Pancreas (tissue), 10 donors: ENCODE measurements around the gene ZFP64. TPM values are rescaled to one million over a fixed set of nuclear protein-coding genes. Genes with fewer than 3 reads are reported as not detected.

Source experiments
- ATAC-seq, 4 donors: fragments of 200-7000 bp; cut with Tn5 transposase; one replicate each; pipeline versions ENCODE4 v1.8.0 to v1.9.1; 2020; ENCODE audit warnings: mild to moderate bottlenecking in 4 of 4, moderate library complexity in 4 of 4
- DNase-seq, 6 donors: peaks; one replicate each; pipeline ENCODE4 v3.0.0-alpha.2; 2020
- FAIRE-seq: peaks from 2 replicates; lab custom pipeline; 2012; peaks lifted over from hg19 to GRCh38; lab: Jason Lieb, UNC
- H3K27ac ChIP-seq, 4 donors: fragments of 200-600 bp; sonication (generic); 1 replicate in 3 of 4; 2 replicates in 1 of 4; pipeline versions ENCODE4 v1.5.0 to v1.8.0; 2020
- H3K27me3 ChIP-seq, 4 donors: fragments of 200-600 bp; one replicate each; pipeline ENCODE4 v1.8.0; 2021
- H3K36me3 ChIP-seq, 3 donors: fragments of 200-600 bp; sonication (generic) in 1 of 3; one replicate each; pipeline versions ENCODE4 v1.5.0 to v1.8.0; 2020 to 2021
- H3K4me1 ChIP-seq, 3 donors: fragments of 200-600 bp; one replicate each; pipeline ENCODE4 v1.8.0; 2021
- H3K4me3 ChIP-seq, 4 donors: fragments of 200-600 bp; sonication (generic) in 2 of 4; one replicate each; pipeline versions ENCODE4 v1.5.0 to v1.8.0; 2020 to 2021
- H3K9me3 ChIP-seq, 4 donors: fragments of 200-600 bp; one replicate each; pipeline ENCODE4 v1.8.0; 2021
- CTCF ChIP-seq, 4 donors: fragments of 200-600 bp; sonication (generic) in 3 of 4; IDR thresholded peaks; one replicate each; pipeline versions ENCODE4 v1.5.0 to v1.8.0; 2021; ENCODE audit warnings: antibody characterized with exemption in 4 of 4
- WGBS, 2 donors: extraction: QIAGEN DNeasy Blood & Tissue Kit; methylation state at CpG; one replicate each; pipeline ENCODE4 v1.1.7; 2013; 5-methylcytosine and 5-hydroxymethylcytosine counted together
- intact Hi-C, 3 donors: fragments of 100-400 bp; cut with DNase I; formaldehyde crosslinking; loops; one replicate each; pipeline versions ENCODE4 v1.11.1 to v1.14.2; 2022
- polyA plus RNA-seq, 2 donors: library from polyadenylated mRNA; stranded (reverse); fragments of 200-250 nt; gene quantifications; one replicate each; pipeline ENCODE4 v1.2.3, GENCODE V29; 2013
- total RNA-seq, 6 donors: library from RNA; stranded (reverse); fragmentation: NEBNext Ultra II Directional in 4 of 6; extraction: Animal tissue kit (Norgen Biotek cat#: 25700) in 4 of 6; gene quantifications; one replicate each; pipeline versions ENCODE4 v1.2.1 to v1.2.4, GENCODE V29; 2021 to 2023
- donor health status: healthy with polysubstance abuse.
- donor health status: DM: no; HTN: no; CAD: no; lungs with moderate emphysema.
- donor health status: DM: no; HTN: no; CAD: no.
- donor health status: control.
- donor health status: control.
- donor health status: Bipolar disorder and iron deficiency.
- donor health status: DM: yes; HTN: yes; CAD: no.
- donor health status: DM: no; HTN: no; CAD: no.
- donor health status: DM: no; HTN: no; CAD: no.
- donor health status: DM: yes; HTN: yes; CAD: no.

The ZFP64 gene
- total and polyA plus RNA-seq, 8 donors, result 3.2 to 9.6 (median 4.9) TPM

GRCh38 chr20:52103913-52104545 lies 87.5 kb downstream of the ZFP64 start:
- no peak for TF ChIP-seq CTCF (IDR thresholded peaks at IDR 0.05)
- DNase-seq (no peak), FAIRE-seq (no peak), ATAC-seq (no peak)
- H3K4me1 ChIP-seq, result peaks cover 0 to 4% (median 0%) of the 10 kb centered on the region in 3 donors
- H3K4me3 ChIP-seq, result peak overlapping the region in 2 of 4 donors; percentile 26 to 49
- H3K27ac ChIP-seq, result no peak overlapping the region
- WGBS, 2 donors, result 15 to 16% methylated on average over 32 to 33 of the region's 33 CpGs
- intact Hi-C loops, result no loop called here
- no peaks in the 10 kb centered on the region for H3K9me3 ChIP-seq
- H3K36me3 ChIP-seq, result no peaks in the 10 kb centered on the region
- peaks cover 0 to 18% (median 3%) of the 10 kb centered on the region in 4 donors for H3K27me3 ChIP-seq

- no peaks in the 10 kb centered on the region for H3K36me3 ChIP-seq
- no peak for ATAC-seq
- WGBS, 2 donors, result 64 to 68% methylated on average over 23 of the region's 23 CpGs
- no peaks in the 10 kb centered on the region for H3K9me3 ChIP-seq
- intact Hi-C loops, result no loop called here
- no peak for DNase-seq
- H3K27me3 ChIP-seq, result peaks cover 0 to 18% (median 3%) of the 10 kb centered on the region in 4 donors
- H3K4me1 ChIP-seq, result peaks cover 0 to 4% (median 0%) of the 10 kb centered on the region in 3 donors
- no peak for TF ChIP-seq CTCF (IDR thresholded peaks at IDR 0.05)
- no peak overlapping the region for H3K27ac ChIP-seq
- no peak for FAIRE-seq
- no peak overlapping the region for H3K4me3 ChIP-seq
Measured at GRCh38 chr20:52103335-52103912, 88.2 kb downstream of the ZFP64 start.

GRCh38 chr20:52102559-52102958 lies 89.0 kb downstream of the ZFP64 start:
- 88 to 92% methylated on average over 4 of the region's 4 CpGs for WGBS, 2 donors

GRCh38 chr20:52102126-52102525 lies 89.5 kb downstream of the ZFP64 start:
- peaks cover 0 to 4% (median 0%) of the 10 kb centered on the region in 3 donors for H3K4me1 ChIP-seq
- no peak for FAIRE-seq
- no peaks in the 10 kb centered on the region for H3K9me3 ChIP-seq
- DNase-seq, result no peak
- peaks cover 0 to 18% (median 3%) of the 10 kb centered on the region in 4 donors for H3K27me3 ChIP-seq
- TF ChIP-seq CTCF (IDR thresholded peaks at IDR 0.05), result no peak
- H3K36me3 ChIP-seq, result no peaks in the 10 kb centered on the region
- intact Hi-C loops, result no loop called here
- no peak overlapping the region for H3K27ac ChIP-seq
- WGBS, 2 donors, result 87 to 88% methylated on average over 4 of the region's 4 CpGs
- no peak overlapping the region for H3K4me3 ChIP-seq
- no peak for ATAC-seq

More at GRCh38 chr20:52102559-52102958, 89.0 kb downstream of the ZFP64 start:
- FAIRE-seq (no peak), DNase-seq (no peak), ATAC-seq (no peak)
- Histone ChIP-seq H3K4me1 (peaks cover 0 to 4% (median 0%) of the 10 kb centered on the region in 3 donors), H3K4me3 (no peak overlapping the region), H3K9me3 (no peaks in the 10 kb centered on the region), H3K27ac (no peak overlapping the region), H3K36me3 (no peaks in the 10 kb centered on the region), H3K27me3 (peaks cover 0 to 18% (median 3%) of the 10 kb centered on the region in 4 donors)
- intact Hi-C loops, result no loop called here
- TF ChIP-seq CTCF (IDR thresholded peaks at IDR 0.05), result no peak
